Dendritic cell treated with granulocyte-macrophage colony-stimulating factor and Interleukin-4, amounts not matched to agents 40 ng/mL and 50 ng/mL, for 4 days (primary cell): Measurements from ENCODE around the gene TSSK6.

Experiments used
- H3K27ac Mint-ChIP-seq: one replicate; pipeline ENCODE4 v1.8.0; 2022; ENCODE audit warnings: mild to moderate bottlenecking, mixed read lengths
- H3K27me3 Mint-ChIP-seq: one replicate; pipeline ENCODE4 v1.8.0; 2022; ENCODE audit warnings: mild to moderate bottlenecking, mixed read lengths
- H3K36me3 Mint-ChIP-seq: one replicate; pipeline ENCODE4 v1.8.0; 2022; ENCODE audit warnings: low read depth, mixed read lengths
- H3K4me1 Mint-ChIP-seq: one replicate; pipeline ENCODE4 v1.8.0; 2022; ENCODE audit warnings: low read depth, mixed read lengths
- H3K4me3 Mint-ChIP-seq: one replicate; pipeline ENCODE4 v1.8.0; 2022; ENCODE audit warnings: mild to moderate bottlenecking, moderate library complexity, mixed read lengths
- H3K9me3 Mint-ChIP-seq: one replicate; pipeline ENCODE4 v1.8.0; 2022; ENCODE audit warnings: mixed read lengths
- intact Hi-C: fragments of 100-400 bp; cut with micrococcal nuclease; formaldehyde crosslinking; loops from one replicate; pipeline ENCODE4 v1.15.0; 2022

Gene TSSK6

DNA sequence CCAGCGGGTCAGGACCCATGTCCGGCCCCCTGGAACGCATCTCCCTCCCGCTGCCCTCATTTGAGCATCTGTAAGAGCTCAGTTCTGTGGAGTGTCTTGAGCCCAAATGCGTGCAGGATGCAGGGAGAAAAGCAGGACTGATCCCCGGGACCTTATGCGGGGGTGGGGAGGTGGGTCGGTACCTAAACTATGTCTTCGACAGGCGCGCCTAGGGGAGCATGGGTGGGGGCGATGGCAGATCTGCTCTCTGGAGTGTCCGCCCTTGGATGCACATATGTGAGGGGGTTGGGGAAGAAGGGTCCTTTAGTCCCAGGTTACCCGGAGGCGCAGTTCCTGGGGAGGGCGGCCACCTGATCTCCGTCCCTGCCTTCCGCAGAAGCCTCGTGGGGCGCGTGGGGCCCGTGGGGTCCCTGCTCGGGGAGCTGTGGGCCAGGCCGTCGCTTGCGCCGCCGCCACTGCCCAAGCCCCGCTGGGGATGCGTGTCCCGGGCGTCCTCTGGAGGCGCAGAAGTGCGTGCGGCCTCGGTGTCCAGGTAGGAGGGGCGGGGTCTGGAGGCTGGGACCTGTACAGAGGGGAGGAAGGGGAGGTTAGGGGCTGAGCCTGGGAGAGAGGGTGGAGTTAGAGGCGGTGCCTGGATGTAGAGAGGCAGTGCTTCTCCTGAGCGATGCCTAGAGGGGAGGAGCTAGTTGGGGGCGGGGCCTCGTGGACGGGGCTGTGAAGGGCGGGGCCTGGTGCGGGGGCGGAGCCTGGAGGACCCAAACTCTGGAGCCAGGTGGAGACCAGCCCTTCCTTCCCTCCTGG is 25.6 kb upstream of the TSSK6 start:
- H3K36me3 Mint-ChIP-seq, result peaks cover 1% of the 10 kb centered on the region
- H3K27me3 Mint-ChIP-seq, result peaks cover 60% of the 10 kb centered on the region
- intact Hi-C loops, result no loop called here
- H3K4me1 Mint-ChIP-seq, result peaks cover 43% of the 10 kb centered on the region
- peak overlapping the region; percentile 55 for H3K27ac Mint-ChIP-seq
- H3K4me3 Mint-ChIP-seq, result peak overlapping the region; percentile 62
- no peaks in the 10 kb centered on the region for H3K9me3 Mint-ChIP-seq

DNA sequence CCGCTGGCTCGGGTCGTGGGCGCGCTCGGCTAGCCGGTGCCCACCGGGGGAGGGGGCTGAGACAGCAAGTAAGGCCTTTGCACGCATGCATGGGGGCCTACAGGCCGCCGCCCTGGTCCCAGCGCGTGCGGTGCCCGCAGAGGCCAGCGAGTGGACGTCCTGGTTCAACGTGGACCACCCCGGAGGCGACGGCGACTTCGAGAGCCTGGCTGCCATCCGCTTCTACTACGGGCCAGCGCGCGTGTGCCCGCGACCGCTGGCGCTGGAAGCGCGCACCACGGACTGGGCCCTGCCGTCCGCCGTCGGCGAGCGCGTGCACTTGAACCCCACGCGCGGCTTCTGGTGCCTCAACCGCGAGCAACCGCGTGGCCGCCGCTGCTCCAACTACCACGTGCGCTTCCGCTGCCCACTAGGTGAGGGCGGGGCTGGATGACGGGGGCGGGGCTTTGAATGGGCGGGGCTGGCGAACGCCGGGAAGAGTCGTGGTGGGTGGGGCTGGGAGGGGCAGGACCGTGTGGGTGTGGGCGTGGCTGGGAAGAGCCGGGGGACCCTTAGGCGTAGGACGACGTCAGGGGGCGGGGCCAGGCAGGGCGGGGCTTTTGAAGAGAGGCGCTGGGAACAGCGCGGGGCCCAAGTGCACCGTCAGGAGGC is 24.8 kb upstream of the TSSK6 start:
- Mint-ChIP-seq H3K27ac (peak overlapping the region; percentile 55), H3K4me3 (peak overlapping the region; percentile 62), H3K27me3 (peaks cover 60% of the 10 kb centered on the region), H3K9me3 (no peaks in the 10 kb centered on the region), H3K36me3 (peaks cover 9% of the 10 kb centered on the region), H3K4me1 (peaks cover 43% of the 10 kb centered on the region)
- intact Hi-C loops, result no loop called here

DNA sequence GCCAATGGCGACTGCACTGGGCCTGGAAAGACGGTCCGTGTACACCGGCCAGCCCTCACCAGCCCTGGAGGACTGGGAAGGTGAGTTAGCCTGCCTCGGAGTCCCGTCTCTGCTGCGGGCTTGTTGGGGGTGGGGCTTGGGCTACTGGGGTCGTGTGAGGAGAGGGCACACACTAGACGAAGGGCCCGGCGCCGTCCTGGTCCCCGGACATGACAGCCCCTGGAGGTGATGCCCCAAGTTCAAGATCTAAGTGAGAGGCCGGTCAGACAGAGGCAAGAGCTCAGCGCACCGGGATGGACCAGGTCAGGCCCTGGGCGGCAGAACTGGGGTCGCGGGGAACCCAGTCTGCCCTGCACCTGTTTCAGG is 24.3 kb upstream of the TSSK6 start:
- Mint-ChIP-seq H3K27me3 (peaks cover 60% of the 10 kb centered on the region), H3K36me3 (peaks cover 11% of the 10 kb centered on the region), H3K27ac (no peak overlapping the region), H3K4me3 (peak overlapping the region; percentile 26), H3K9me3 (no peaks in the 10 kb centered on the region), H3K4me1 (peaks cover 43% of the 10 kb centered on the region)
- intact Hi-C loops, result no loop called here

DNA sequence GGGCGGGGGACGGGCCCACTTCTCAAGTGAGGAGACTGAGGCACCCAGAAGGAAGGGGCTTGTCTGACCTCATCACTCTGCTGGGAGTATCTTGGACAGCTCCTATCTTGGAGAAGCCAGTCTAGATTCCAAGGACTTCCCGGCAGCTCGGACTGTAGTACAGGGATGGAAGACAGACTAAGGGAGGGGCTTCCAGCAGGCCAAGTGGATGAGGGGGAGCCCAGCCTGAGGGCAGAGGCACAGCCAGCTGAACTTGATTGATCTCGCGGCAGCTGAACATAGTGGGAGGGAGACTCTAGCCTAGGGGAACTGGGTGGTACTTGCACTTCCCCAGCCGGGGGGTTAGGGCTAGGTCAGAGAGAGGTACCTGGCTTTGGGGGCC is 23.4 kb upstream of the TSSK6 start:
- H3K27me3 Mint-ChIP-seq, result peaks cover 60% of the 10 kb centered on the region
- H3K4me3 Mint-ChIP-seq, result no peak overlapping the region
- H3K27ac Mint-ChIP-seq, result no peak overlapping the region
- peaks cover 43% of the 10 kb centered on the region for H3K4me1 Mint-ChIP-seq
- H3K9me3 Mint-ChIP-seq, result no peaks in the 10 kb centered on the region
- peaks cover 11% of the 10 kb centered on the region for H3K36me3 Mint-ChIP-seq
- intact Hi-C loops, result no loop called here

DNA sequence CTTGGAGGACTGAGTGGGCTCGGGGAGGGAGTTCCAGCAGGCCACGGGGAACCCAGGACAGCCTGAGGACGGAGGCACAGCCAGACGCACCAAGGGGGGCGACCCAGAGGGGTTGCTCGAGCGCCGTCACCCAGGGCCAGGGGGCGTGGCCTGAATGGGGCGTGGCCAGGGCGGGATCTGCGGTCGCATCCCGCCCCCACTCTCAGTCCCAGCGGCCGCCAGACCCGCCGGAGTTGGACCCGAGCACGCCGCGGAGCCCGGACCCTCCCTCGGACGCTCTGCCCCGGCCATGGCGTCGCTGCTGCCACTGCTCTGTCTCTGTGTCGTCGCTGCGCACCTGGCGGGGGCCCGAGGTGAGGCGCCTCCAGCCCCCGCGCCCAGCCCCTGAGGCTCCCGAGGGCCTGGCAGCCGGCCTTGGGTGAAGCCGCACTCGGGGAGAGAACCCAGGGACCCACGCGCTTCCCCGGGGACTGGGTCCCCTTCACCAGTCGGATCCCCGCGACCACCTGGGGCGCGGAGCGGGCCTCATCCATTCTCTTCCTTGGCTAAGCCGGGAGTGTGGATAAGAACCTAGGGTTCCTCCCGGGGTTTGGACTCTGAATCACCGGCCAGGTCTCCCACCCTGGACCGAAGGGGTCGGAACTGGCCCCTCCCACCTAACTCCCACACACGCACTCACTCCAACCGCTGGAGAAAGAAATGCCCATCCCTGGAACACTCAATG is 22.9 kb upstream of the TSSK6 start, which contains the start of gene CILP2:
Gene CILP2 (plus strand): TSS at position 205 of the 724 bp plus-strand sequence. CDS start 85 bp downstream, at position 290.
- peaks cover 40% of the 10 kb centered on the region for H3K4me1 Mint-ChIP-seq
- H3K4me3 Mint-ChIP-seq, result no peak within 1 kb of the TSS
- peaks cover 11% of the 10 kb centered on the region for H3K36me3 Mint-ChIP-seq
- H3K27ac Mint-ChIP-seq, result no peak within 1 kb of the TSS
- H3K27me3 Mint-ChIP-seq, result peaks cover 60% of the 10 kb centered on the region
- intact Hi-C loops, result no loop called here
- no peaks in the 10 kb centered on the region for H3K9me3 Mint-ChIP-seq

DNA sequence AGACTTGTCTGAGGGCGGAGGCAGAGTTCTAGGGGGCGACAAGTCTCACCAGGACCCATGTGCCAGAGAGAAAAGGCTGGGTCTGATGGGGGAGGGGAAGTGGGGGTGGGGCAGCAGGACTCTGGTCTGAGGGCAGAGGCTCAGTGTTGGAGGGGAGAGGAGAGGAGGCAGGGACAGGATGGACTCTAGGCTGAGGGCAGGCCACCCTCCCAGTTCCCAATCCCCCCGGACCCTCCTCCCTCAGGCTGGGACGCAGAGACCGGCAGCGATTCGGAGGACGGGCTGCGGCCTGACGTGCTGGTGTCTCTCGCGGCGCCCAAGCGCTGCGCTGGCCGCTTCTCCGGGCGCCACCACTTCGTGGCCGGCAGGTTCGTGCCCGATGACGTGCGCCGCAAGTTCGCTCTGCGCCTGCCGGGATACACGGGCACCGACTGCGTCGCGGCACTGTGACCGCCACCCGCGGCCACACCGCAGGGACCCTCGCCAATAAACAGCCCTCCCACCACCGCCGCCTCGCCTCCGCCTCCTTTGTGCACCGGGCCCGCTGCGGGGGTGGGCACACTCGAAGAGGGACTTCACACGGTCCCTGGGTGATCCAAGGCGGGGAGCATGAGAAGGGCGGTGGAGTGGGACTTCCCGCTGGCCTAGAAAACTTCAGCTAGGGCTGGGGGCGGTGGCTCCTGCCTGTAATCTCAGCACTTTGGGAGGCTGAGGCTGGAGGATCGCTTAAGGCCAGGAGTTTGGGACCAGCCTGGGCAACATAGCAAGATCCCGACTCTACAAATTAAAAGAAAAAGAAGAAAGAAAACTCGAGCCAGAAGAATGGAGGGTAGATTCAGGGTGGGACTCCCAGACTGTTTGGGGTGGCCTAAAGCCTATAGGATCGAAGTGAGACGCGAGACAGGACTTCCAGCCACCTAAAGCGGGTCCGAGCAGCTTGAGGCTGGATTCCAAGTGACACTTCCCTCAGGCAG is 22.0 kb upstream of the TSSK6 start:
- no peaks in the 10 kb centered on the region for H3K9me3 Mint-ChIP-seq
- H3K27me3 Mint-ChIP-seq, result peaks cover 58% of the 10 kb centered on the region
- peaks cover 31% of the 10 kb centered on the region for H3K4me1 Mint-ChIP-seq
- no peak overlapping the region for H3K4me3 Mint-ChIP-seq
- peaks cover 11% of the 10 kb centered on the region for H3K36me3 Mint-ChIP-seq
- intact Hi-C loops, result no loop called here
- no peak overlapping the region for H3K27ac Mint-ChIP-seq

DNA sequence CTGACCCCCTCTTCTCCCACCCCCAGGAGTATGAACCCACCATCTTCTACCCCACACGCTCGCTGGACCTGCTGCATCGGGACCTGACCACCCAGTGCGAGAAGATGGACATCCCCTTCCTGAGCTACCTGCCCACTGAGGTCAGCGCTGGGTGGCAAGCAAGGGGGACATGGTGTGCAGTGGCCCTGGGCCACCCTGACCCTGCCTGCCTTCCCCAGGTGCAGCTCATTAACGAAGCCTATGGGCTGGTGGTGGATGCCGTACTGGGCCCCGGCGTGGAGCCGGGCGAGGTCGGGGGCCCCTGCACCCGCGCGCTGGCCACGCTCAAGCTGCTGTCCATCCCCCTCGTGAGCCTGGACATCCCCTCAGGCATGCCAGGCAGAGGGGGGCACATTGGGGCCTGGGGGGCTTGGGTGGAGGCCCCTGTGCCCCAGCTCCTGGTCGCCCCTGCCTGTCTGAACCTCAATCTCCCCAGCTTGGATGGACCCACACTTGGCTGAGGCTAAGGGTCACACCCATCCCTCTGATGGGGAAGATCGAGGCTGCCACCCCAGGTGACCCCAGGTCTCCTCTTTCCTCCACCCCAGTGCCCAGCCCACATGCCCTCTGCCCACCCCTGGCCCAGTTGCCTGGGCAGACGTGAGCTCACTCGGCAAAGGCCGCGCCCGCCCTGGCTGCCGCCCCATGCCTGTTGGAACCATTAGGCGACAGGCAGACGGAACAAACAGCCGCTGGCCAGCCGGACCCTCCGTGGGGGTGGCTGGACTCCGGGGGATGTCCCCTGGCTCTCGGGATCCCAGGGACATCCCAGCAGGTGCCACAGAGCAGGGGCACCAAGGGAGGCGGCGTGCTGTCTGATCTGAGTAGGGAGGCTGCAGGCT is 20.2 kb upstream of the TSSK6 start:
- Mint-ChIP-seq H3K4me3 (no peak overlapping the region), H3K9me3 (no peaks in the 10 kb centered on the region), H3K36me3 (peaks cover 23% of the 10 kb centered on the region), H3K27ac (no peak overlapping the region), H3K27me3 (peaks cover 45% of the 10 kb centered on the region), H3K4me1 (peaks cover 26% of the 10 kb centered on the region)
- intact Hi-C loops, result no loop called here

DNA sequence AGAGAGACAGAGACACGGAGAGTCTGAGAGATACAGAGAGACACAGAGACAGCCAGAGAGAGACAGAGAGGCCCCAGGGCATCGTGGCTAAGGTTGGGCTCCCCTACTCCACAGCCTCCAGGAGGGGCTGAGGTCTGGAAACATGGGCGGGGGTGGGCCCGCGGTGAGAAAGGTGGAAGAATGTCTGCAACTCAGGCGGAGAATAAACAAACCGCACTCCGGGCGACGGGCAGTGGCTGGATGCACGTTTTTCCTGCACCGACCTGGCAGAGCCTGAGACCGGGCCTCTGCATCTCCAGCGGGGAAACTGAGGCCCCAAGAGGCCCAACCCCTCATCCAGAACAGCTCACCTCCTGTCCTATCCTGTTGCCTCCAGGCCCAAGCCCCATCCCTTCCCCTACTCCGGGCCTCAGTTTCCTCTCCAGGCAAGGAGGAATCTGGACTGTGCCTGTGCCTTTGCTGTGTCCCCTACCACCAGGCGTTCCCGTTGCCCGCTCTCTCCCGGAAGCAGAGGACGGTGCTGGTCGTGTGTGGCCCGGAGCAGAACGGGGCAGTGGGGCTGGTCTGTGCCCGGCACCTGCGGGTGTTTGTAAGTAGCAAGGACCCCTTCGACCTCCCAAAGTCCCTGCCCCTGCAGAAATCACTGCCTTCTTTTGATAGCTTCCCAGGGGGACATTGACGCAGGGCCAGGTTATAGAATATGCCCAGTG is 19.4 kb upstream of the TSSK6 start:
- intact Hi-C loops, result no loop called here
- Mint-ChIP-seq H3K27ac (no peak overlapping the region), H3K4me1 (peaks cover 30% of the 10 kb centered on the region), H3K27me3 (peaks cover 37% of the 10 kb centered on the region), H3K36me3 (peaks cover 26% of the 10 kb centered on the region), H3K4me3 (no peak overlapping the region), H3K9me3 (no peaks in the 10 kb centered on the region)

DNA sequence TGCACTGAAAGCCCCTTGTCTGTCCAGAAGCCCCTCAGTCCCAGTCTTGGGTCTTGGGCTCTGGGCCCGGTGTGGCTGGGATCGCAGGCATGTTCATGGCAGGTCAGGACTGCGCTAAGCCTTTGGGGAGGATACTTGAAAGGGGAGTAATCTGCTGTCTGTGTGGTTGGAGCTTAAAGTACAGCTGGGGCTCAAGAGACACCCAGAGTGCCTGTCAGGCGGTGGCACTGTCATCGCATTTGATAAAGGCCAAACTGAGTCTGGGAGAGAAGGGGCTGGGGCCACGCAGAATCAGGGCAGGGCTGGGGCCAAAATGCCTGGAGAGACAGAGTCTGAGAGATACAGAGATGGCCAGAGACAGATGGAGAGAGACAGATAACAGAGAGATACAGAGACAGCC is 18.5 kb upstream of the TSSK6 start:
- H3K4me1 Mint-ChIP-seq, result peaks cover 29% of the 10 kb centered on the region
- peaks cover 28% of the 10 kb centered on the region for H3K27me3 Mint-ChIP-seq
- H3K36me3 Mint-ChIP-seq, result peaks cover 35% of the 10 kb centered on the region
- no peak overlapping the region for H3K4me3 Mint-ChIP-seq
- intact Hi-C loops, result no loop called here
- no peaks in the 10 kb centered on the region for H3K9me3 Mint-ChIP-seq
- H3K27ac Mint-ChIP-seq, result no peak overlapping the region

DNA sequence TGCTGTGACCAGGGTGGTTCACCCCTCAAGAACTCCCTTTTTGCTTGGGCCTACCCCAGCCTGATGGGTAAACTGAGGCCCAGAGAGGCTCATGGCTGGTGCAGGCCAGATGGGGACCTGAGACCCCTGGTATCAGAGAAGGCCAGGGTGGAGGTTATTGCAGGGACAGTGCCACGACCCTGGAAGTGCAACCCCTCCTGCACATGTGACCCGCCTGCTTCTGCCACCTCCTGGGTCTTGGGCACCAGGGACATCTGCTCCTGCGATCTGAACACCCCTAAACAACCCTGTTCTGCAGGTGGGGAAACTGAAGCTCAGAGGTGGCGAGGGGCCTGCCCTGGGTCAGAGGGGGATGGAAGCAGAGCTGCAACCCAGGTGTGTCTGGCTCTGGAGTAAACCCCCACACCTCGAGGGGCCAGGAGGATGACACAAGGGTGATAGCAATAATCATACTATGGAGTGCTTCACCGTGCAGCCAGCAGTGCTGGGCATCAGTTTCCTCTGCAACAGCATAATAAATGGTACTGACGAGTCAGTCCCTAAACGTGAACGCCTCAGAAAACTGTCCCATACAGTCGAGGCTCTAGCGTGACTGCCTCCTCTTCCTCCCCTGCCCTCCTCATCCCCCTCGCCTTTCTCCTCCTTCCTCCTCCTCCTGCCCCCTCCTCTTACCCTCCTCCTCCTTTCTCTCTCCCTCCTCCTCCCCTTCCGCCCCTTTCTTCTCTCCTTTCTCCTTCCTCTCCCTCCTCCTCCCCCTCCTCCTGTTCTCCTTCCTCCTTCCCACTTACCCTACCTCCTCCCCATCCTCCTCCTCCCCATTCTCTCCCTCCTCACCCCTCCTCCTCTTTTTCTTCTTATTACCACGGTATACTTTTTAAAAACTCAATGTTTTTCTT is 17.7 kb upstream of the TSSK6 start:
- Mint-ChIP-seq H3K4me3 (no peak overlapping the region), H3K4me1 (peaks cover 23% of the 10 kb centered on the region), H3K9me3 (no peaks in the 10 kb centered on the region), H3K27ac (no peak overlapping the region), H3K27me3 (peaks cover 21% of the 10 kb centered on the region), H3K36me3 (peaks cover 43% of the 10 kb centered on the region)
- intact Hi-C loops, result loop anchor here (1.0 kb wide), 1 partner anchor 110 kb away; the partner anchor contains the start of gene GMIP

DNA sequence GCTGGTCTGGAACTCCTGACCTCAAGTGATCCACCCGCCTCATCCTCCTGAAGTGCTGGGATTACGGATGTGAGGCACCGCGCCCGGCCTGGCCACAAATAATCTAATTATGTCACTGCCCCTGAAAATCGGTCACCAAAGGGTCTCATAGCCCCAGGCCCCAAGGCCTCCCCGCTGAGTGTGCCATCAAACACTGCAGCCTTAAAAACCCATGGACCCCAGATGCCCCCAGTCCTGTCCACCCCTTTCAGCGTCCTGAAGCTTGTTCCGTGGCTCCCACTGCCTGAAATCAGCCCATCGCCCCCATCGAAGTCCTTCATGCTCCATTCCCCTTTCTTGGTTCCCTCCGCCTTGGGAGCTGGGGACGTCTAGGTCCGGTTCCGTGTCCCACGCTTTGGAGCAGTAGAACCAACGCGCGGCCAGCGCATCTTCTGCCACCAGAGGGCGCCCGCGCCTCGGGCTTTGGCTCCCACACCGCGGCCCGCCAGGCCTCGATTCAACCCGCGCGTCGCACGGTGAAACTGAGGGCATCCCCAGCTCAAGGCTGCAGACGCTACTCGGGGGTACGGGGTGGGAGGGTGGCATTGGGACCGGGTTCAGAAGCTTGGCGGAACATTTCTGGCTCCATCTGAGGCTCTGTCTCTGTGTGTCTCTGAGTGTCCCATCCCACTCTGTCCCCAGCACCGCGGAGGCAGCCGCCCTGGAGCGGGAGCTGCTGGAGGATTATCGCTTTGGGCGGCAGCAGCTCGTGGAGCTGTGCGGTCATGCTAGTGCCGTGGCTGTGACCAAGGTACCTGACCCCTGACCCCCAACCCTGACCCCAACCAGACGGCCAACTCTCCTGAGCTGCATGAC is 16.8 kb upstream of the TSSK6 start:
- Mint-ChIP-seq H3K27me3 (peaks cover 13% of the 10 kb centered on the region), H3K9me3 (no peaks in the 10 kb centered on the region), H3K27ac (no peak overlapping the region), H3K4me1 (peaks cover 17% of the 10 kb centered on the region), H3K36me3 (peaks cover 52% of the 10 kb centered on the region), H3K4me3 (peak overlapping the region; percentile 19)
- intact Hi-C loops, result loop anchor here (1.0 kb wide), 1 partner anchor 111 kb away; the partner anchor contains the start of gene GMIP
